ENCODE measurements around the gene NTRK2. TPM values are rescaled to one million over a fixed set of nuclear protein-coding genes. Genes with fewer than 3 reads are reported as not detected.

NTRK2 gene
- total and polyA plus RNA-seq, 8 donors = 6.0 to 31.4 (median 14.5) TPM

DNA sequence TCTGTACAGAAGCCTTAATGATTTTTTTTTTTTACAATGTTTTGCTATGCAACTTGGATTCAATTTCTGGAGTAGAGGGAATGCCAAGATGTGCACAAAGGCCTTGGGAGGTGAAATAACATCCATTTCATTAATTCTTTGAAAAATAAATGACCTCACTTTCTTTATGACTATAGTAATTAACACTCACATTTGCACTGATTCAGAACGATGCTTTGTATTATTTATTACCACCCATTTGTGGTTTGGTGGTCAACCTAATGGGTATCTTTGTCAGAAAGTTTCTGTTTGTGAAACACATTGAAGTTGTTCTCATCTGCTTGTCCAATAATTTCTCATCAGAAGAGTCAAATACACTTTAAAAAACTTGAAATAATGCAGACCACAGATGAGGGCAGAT is 169.3 kb downstream of the NTRK2 start:
- no peak overlapping the region for H3K27ac ChIP-seq
- no peaks in the 10 kb centered on the region for H3K9me3 ChIP-seq
- no peak for FAIRE-seq
- TF ChIP-seq, protein P1, sequence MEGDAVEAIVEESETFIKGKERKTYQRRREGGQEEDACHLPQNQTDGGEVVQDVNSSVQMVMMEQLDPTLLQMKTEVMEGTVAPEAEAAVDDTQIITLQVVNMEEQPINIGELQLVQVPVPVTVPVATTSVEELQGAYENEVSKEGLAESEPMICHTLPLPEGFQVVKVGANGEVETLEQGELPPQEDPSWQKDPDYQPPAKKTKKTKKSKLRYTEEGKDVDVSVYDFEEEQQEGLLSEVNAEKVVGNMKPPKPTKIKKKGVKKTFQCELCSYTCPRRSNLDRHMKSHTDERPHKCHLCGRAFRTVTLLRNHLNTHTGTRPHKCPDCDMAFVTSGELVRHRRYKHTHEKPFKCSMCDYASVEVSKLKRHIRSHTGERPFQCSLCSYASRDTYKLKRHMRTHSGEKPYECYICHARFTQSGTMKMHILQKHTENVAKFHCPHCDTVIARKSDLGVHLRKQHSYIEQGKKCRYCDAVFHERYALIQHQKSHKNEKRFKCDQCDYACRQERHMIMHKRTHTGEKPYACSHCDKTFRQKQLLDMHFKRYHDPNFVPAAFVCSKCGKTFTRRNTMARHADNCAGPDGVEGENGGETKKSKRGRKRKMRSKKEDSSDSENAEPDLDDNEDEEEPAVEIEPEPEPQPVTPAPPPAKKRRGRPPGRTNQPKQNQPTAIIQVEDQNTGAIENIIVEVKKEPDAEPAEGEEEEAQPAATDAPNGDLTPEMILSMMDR (IDR thresholded peaks at IDR 0.05) = no peak
- 30 to 35% methylated on average over 1 of the region's 1 CpG for WGBS, 2 donors
- no peak for ATAC-seq
- no peak for DNase-seq
- no peak overlapping the region for H3K4me3 ChIP-seq
- H3K4me1 ChIP-seq = no peaks in the 10 kb centered on the region
- no peaks in the 10 kb centered on the region for H3K27me3 ChIP-seq
- H3K36me3 ChIP-seq = no peaks in the 10 kb centered on the region
- intact Hi-C loops (cut with DNase I) = no loop called here

DNA sequence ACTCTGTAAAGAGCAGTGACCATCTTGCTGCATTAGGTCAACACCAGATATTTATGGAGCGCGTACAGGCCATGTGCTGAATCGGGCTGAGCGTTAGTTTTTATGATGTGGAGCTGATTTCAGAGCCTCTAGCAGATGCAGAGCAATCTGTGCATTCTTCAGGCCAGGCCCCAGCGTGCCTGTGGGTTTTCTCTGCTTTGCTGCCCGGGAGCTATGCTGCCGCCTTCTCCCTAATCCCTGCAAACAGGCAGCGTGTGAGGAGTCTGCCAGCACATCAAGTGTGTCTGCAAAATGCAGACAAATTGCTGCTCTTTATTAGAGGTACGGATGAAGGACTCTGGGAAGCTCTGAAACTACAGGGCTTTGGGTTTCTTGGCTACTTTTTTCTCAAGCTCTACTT is 170.0 kb downstream of the NTRK2 start:
- ATAC-seq = no peak
- Histone ChIP-seq H3K9me3 (no peaks in the 10 kb centered on the region), H3K27me3 (no peaks in the 10 kb centered on the region), H3K36me3 (no peaks in the 10 kb centered on the region), H3K27ac (no peak overlapping the region), H3K4me3 (no peak overlapping the region), H3K4me1 (no peaks in the 10 kb centered on the region)
- no peak for FAIRE-seq
- TF ChIP-seq, protein P1 (IDR thresholded peaks at IDR 0.05) = no peak
- DNase-seq = no peak
- 64 to 73% methylated on average over 9 of the region's 9 CpGs for WGBS, 2 donors
- intact Hi-C loops (cut with DNase I) = no loop called here

DNA sequence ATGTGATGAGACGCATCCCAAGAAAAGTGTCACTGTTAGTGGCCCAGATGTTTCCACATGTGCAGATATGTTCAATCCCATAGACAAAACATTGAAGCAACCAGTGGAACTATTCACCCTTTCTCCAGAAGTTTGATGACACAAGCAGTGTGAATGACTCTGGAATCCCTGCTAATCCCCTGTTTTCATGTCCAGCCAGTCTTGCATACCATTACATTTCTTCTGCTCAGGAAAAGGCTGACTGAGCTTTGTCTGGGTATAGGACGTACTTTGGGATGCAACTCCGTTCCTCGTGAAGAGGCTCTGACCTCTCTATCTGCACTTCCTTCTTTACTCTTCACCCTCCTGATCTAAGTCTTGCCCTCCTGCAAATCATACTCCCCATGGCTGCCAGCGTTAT is 172.4 kb downstream of the NTRK2 start:
- FAIRE-seq (no peak), DNase-seq (no peak), ATAC-seq (no peak)
- H3K4me1 ChIP-seq = no peaks in the 10 kb centered on the region
- no peaks in the 10 kb centered on the region for H3K9me3 ChIP-seq
- no peaks in the 10 kb centered on the region for H3K36me3 ChIP-seq
- H3K4me3 ChIP-seq = no peak overlapping the region
- intact Hi-C loops (cut with DNase I) = no loop called here
- no peaks in the 10 kb centered on the region for H3K27me3 ChIP-seq
- TF ChIP-seq, protein P1 (IDR thresholded peaks at IDR 0.05) = no peak
- no peak overlapping the region for H3K27ac ChIP-seq
- 74 to 87% methylated on average over 5 of the region's 5 CpGs for WGBS, 2 donors

DNA sequence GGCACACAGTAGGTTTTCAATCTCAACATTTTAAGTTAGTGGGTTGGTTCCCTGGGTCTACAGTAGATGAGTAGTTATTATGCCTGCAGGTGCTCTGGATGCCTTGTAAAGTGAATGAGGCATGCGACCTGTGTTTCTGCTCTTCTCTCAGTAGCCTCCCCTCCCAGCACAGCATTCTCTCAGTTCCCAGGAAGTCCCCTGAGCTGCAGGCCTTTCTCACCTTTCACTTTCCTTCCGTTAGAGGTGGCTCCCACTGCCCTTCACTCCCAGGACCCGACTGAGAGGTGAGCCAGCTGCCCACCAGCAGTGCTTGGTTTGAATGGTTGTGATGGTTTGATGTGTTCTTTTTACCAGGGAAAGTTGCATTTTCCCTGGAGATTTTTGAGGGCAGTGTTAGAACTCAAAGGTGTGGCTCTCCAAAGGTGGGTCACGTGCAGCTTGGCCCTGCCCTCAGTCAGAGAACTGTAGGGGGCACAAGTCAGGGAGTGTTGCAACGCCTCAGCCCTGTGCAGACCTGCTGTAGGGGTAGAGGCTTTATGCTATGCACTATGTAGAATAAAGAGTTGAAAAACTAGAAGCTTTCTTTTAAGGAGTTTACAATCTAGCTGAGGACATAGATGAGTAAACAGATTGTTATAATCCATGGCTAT is 173.8 kb downstream of the NTRK2 start:
- no peaks in the 10 kb centered on the region for H3K9me3 ChIP-seq
- no peak overlapping the region for H3K27ac ChIP-seq
- no peaks in the 10 kb centered on the region for H3K27me3 ChIP-seq
- intact Hi-C loops (cut with DNase I) = no loop called here
- H3K36me3 ChIP-seq = no peaks in the 10 kb centered on the region
- no peaks in the 10 kb centered on the region for H3K4me1 ChIP-seq
- no peak for ATAC-seq
- no peak overlapping the region for H3K4me3 ChIP-seq
- no peak for DNase-seq
- FAIRE-seq = no peak
- TF ChIP-seq, protein P1 (IDR thresholded peaks at IDR 0.05) = no peak
- WGBS, 2 donors = 62 to 76% methylated on average over 5 of the region's 5 CpGs

Data from pancreas (tissue), 10 donors.